SK-N-SH (cell line): Measurements from ENCODE around the gene LIMS1.

Experiments used
- CTCF ChIP-seq: fragments of 200-600 bp; sonication (generic); IDR thresholded peaks from 2 replicates; pipeline ENCODE4 v1.6.1; 2017; ENCODE audit warnings: antibody characterized with exemption, mild to moderate bottlenecking, moderate library complexity
- MEF2A ChIP-seq: IDR thresholded peaks from 2 replicates; pipeline ENCODE4 v1.4.0; 2012; ENCODE audit warnings: low read depth, borderline replicate concordance
- NFIC ChIP-seq: IDR thresholded peaks from 2 replicates; pipeline ENCODE4 v1.4.0; 2012; ENCODE audit warnings: borderline replicate concordance

GRCh38 chr2:108552566-108552965 lies 18.3 kb downstream of the LIMS1 start:
- no peak for TF ChIP-seq CTCF
- no peak for TF ChIP-seq MEF2A
- TF ChIP-seq NFIC = no peak
